Measurements from ENCODE around the gene ACBD4. TPM values are rescaled to one million over a fixed set of nuclear protein-coding genes. Genes with fewer than 3 reads are reported as not detected.

ACBD4 gene
- total RNA-seq, 2 donors from 2014 or later, result 20.8 to 21.1 TPM

- Histone ChIP-seq H3K4me3 (no peak overlapping the region), H3K27ac (peak overlapping the region; percentile 81 to 89 (median 86)), H3K27me3 (no peaks in the 10 kb centered on the region), H3K36me3 (replicated peaks in 1 of 2; ENCODE audit: insufficient read depth in 1 of 2, low read depth in 2 of 2) (no peaks in the 10 kb centered on the region), H3K9me3 (no peaks in the 10 kb centered on the region), H3K4me1 (peaks cover 46% of the 10 kb centered on the region)
- intact Hi-C loops (cut with DNase I), result no loop called here
- DNase-seq, result peak; percentile 37 to 71 (median 52)
- 42 to 49% methylated on average over 17 to 20 of the region's 20 CpGs for WGBS, 2 donors
- TF ChIP-seq POLR2A (IDR thresholded peaks at IDR 0.05), result peak in 2 of 3 donors; percentile 15 to 25
- TF ChIP-seq, protein P1, sequence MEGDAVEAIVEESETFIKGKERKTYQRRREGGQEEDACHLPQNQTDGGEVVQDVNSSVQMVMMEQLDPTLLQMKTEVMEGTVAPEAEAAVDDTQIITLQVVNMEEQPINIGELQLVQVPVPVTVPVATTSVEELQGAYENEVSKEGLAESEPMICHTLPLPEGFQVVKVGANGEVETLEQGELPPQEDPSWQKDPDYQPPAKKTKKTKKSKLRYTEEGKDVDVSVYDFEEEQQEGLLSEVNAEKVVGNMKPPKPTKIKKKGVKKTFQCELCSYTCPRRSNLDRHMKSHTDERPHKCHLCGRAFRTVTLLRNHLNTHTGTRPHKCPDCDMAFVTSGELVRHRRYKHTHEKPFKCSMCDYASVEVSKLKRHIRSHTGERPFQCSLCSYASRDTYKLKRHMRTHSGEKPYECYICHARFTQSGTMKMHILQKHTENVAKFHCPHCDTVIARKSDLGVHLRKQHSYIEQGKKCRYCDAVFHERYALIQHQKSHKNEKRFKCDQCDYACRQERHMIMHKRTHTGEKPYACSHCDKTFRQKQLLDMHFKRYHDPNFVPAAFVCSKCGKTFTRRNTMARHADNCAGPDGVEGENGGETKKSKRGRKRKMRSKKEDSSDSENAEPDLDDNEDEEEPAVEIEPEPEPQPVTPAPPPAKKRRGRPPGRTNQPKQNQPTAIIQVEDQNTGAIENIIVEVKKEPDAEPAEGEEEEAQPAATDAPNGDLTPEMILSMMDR (IDR thresholded peaks at IDR 0.05), result no peak
- ATAC-seq, result peak; percentile 24
Measured at GRCh38 chr17:45171338-45172231, 36.1 kb downstream of the ACBD4 start.

GRCh38 chr17:45172232-45172540 is 36.7 kb downstream of the ACBD4 start:
- no peaks in the 10 kb centered on the region for H3K9me3 ChIP-seq
- no peak overlapping the region for H3K4me3 ChIP-seq
- no peaks in the 10 kb centered on the region for H3K27me3 ChIP-seq
- peaks cover 46% of the 10 kb centered on the region for H3K4me1 ChIP-seq
- peak overlapping the region; percentile 81 to 89 (median 86) for H3K27ac ChIP-seq
- intact Hi-C loops (cut with DNase I), result no loop called here
- no peak for DNase-seq
- H3K36me3 ChIP-seq (replicated peaks in 1 of 2; ENCODE audit: insufficient read depth in 1 of 2, low read depth in 2 of 2), result no peaks in the 10 kb centered on the region
- no peak for ATAC-seq
- TF ChIP-seq POLR2A (IDR thresholded peaks at IDR 0.05), result no peak
- TF ChIP-seq, protein P1 (IDR thresholded peaks at IDR 0.05), result no peak
- 56 to 81% methylated on average over 5 of the region's 5 CpGs for WGBS, 2 donors

DNA sequence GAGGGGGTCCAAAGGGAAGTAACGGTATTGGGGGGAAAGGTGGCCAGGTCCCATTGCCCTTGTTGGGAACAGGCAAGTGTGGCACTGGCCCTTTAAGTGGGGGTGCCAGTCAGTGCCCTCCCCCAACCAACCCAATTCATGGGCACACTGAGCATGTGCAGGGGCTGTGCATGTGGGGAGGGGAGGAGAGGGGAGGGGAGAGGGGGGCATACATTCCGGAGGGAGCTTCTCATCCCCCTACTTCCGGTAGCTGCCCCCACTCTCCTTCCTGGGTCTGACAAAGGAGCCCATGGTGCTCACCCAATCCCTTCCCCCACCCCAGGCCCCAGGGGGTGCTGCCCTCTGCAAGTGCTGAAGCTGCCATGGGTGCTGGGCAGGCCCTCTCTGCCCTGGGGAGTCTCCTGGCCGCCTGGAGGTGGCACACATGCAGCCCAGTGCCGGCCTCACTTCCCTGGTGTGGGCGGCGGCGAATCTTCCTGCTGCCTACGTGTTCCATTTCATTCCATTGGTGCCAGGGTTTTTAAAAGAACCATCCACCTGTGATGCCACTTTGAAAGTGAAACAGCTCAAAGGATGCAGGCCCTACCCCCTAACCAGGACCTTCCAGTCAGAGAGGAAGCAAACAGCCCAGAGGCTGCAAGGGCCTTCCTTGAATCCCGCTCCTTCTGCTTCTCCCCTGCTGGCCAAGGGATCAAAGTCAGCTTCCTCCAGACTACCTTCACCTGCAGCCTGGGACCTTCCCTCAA is 37.2 kb downstream of the ACBD4 start:
- H3K4me1 ChIP-seq, result peaks cover 46% of the 10 kb centered on the region
- ATAC-seq (peak; percentile 87), DNase-seq (peak; percentile 80 to 90 (median 88))
- WGBS, 2 donors, result 10 to 24% methylated on average over 4 to 10 of the region's 10 CpGs
- no peaks in the 10 kb centered on the region for H3K9me3 ChIP-seq
- H3K36me3 ChIP-seq (replicated peaks in 1 of 2; ENCODE audit: insufficient read depth in 1 of 2, low read depth in 2 of 2), result no peaks in the 10 kb centered on the region
- no peaks in the 10 kb centered on the region for H3K27me3 ChIP-seq
- peak overlapping the region; percentile 81 to 89 (median 86) for H3K27ac ChIP-seq
- no peak overlapping the region for H3K4me3 ChIP-seq
- intact Hi-C loops (cut with DNase I), result no loop called here
- TF ChIP-seq, protein P1 (IDR thresholded peaks at IDR 0.05), result peak in 3 of 7 experiments; percentile 26 to 35 (median 32)
- peak in 2 of 3 donors; percentile 69 to 71 for TF ChIP-seq POLR2A (IDR thresholded peaks at IDR 0.05)

DNA sequence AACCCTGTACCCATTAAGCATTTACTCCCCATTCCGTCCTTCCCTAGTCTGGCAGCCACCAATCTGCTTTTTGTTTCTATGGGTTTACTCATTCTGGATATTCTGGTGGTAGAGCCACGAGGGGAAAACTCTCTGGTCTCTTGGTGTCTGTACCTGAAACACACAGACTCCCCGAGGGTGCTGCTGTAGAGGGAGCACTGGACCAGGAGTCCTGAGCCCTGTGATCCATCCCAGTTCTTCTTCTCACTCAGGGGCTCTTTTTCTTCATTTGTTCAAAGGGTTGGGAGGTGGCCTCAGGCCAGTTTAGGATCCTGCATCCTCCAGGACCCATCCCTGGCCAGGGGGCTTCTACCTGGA is 40.2 kb downstream of the ACBD4 start:
- Histone ChIP-seq H3K4me1 (peaks cover 41% of the 10 kb centered on the region), H3K27ac (peak overlapping the region in 1 of 4 donors; percentile 45), H3K4me3 (no peak overlapping the region), H3K9me3 (no peaks in the 10 kb centered on the region), H3K36me3 (replicated peaks in 1 of 2; ENCODE audit: insufficient read depth in 1 of 2, low read depth in 2 of 2) (no peaks in the 10 kb centered on the region), H3K27me3 (no peaks in the 10 kb centered on the region)
- no peak for TF ChIP-seq POLR2A (IDR thresholded peaks at IDR 0.05)
- TF ChIP-seq, protein P1 (IDR thresholded peaks at IDR 0.05), result no peak
- intact Hi-C loops (cut with DNase I), result no loop called here
- 77 to 85% methylated on average over 3 of the region's 3 CpGs for WGBS, 2 donors
- DNase-seq, result no peak
- no peak for ATAC-seq

All from body of pancreas (tissue), 4 donors.